Measurements from ENCODE around the gene ZNF850. TPM values are rescaled to one million over a fixed set of nuclear protein-coding genes. Genes with fewer than 3 reads are reported as not detected.
A peak's percentile ranks its signal among the peaks of the same experiment; 100 is the strongest.

The ZNF850 gene
- total RNA-seq, 1 experiment from 2014 or later, result 23.9 TPM

GRCh38 chr19:36771261-36772231 is 1.1 kb downstream of the ZNF850 start:
- no peak overlapping the region for H3K23ac ChIP-seq (ENCODE audit: insufficient read length, low read depth, low read length)
- Mint-ChIP-seq H3K4me1 (peaks cover 4 to 14% of the 10 kb centered on the region in 2 experiments; a peak in 3 of 4 replicates), H3K27ac (peak overlapping the region; percentile 19 to 99 (median 98); a peak in 5 of 7 replicates), H3K4me3 (peak overlapping the region; percentile 99), H3K9me3 (peaks cover 46 to 71% of the 10 kb centered on the region in 2 experiments), H3K27me3 (ENCODE audit: low read depth) (no peaks in the 10 kb centered on the region; the same call in 1 of the 2 replicates), H3K36me3 (ENCODE audit: insufficient read depth in 1 of 3, low read depth in 3 of 3) (peaks cover 43 to 61% (median 46%) of the 10 kb centered on the region in 3 experiments)
- H3K4me2 ChIP-seq (ENCODE audit: insufficient read depth, insufficient read length, low read length), result peak overlapping the region; percentile 95
- H4K5ac ChIP-seq (ENCODE audit: insufficient read length, low read depth, low read length), result no peak overlapping the region
- H2BK12ac ChIP-seq (ENCODE audit: insufficient read length, low read depth, low read length), result no peak overlapping the region
- DNase-seq, result peak; percentile 84
- H2BK5ac ChIP-seq (ENCODE audit: insufficient read length, low read length), result no peak overlapping the region
- no peak for TF ChIP-seq CTCF (conservative IDR thresholded peaks at IDR 0.05)
- H2BK20ac ChIP-seq (ENCODE audit: low read depth, low read length, poor library complexity, severe bottlenecking), result no peak overlapping the region
- H3K23me2 ChIP-seq (ENCODE audit: insufficient read length, low read depth, low read length, poor library complexity, severe bottlenecking), result peaks cover 4% of the 10 kb centered on the region
- no peak overlapping the region for H2AK5ac ChIP-seq (ENCODE audit: insufficient read length, low read length)
- H2BK120ac ChIP-seq (ENCODE audit: low read depth, low read length, poor library complexity, severe bottlenecking), result peak overlapping the region; percentile 63
- H4K8ac ChIP-seq (replicated peaks; ENCODE audit: insufficient read length, low read depth, low read length), result no peak overlapping the region
- H3K4me1 ChIP-seq (ENCODE audit: insufficient read depth, low read length), result no peaks in the 10 kb centered on the region
- H3K9ac ChIP-seq (ENCODE audit: extremely low read depth, insufficient read length, low read length), result peak overlapping the region; percentile 99
- H3K79me1 ChIP-seq (ENCODE audit: insufficient read depth, low read depth, low read length, poor library complexity, severe bottlenecking), result peaks cover 5% of the 10 kb centered on the region
- no CpG with 5 or more reads among the region's 29 CpGs for WGBS (ENCODE audit: extremely low coverage, insufficient read length, low lambda C conversion rate)
- H3K18ac ChIP-seq (ENCODE audit: insufficient read length, low read depth, low read length), result peak overlapping the region; percentile 78
- peak overlapping the region; percentile 12 for H3K27ac ChIP-seq (ENCODE audit: insufficient read length, low read depth, low read length)
- H3T11ph ChIP-seq (ENCODE audit: low read length), result no peak overlapping the region
- H2BK15ac ChIP-seq (ENCODE audit: low read depth, low read length), result no peak overlapping the region
- no peaks in the 10 kb centered on the region for H3K9me3 ChIP-seq (ENCODE audit: control insufficient read depth, low read depth, low read length)
- no peak overlapping the region for H3K56ac ChIP-seq (ENCODE audit: insufficient read length, low read depth, low read length)
- no peak overlapping the region for H4K91ac ChIP-seq (ENCODE audit: insufficient read length, low read depth, low read length)
- H3K79me2 ChIP-seq (ENCODE audit: insufficient read depth, low read length), result peaks cover 23% of the 10 kb centered on the region; the same call in 1 of the 2 replicates
- no peaks in the 10 kb centered on the region for H3K27me3 ChIP-seq (ENCODE audit: insufficient read depth, low read length)
- H3K14ac ChIP-seq (ENCODE audit: insufficient read depth, low read length), result peak overlapping the region; percentile 98; the same call in 1 of the 2 replicates
- H4K20me1 ChIP-seq (ENCODE audit: control insufficient read depth, insufficient read depth, insufficient read length), result no peaks in the 10 kb centered on the region
- no peak overlapping the region; the same call in 1 of the 2 replicates for H3K4ac ChIP-seq (ENCODE audit: low read depth, low read length)
- no peak overlapping the region for H2AFZ ChIP-seq (ENCODE audit: low read length)
